Activated CD8-positive, alpha-beta T cell treated with anti-CD3 and anti-CD28 coated beads for 36 hours (primary cell): ENCODE data around the gene INSL3. TPM values are rescaled to one million over a fixed set of nuclear protein-coding genes. Genes with fewer than 3 reads are reported as not detected.
A peak's percentile ranks its signal among the peaks of the same experiment; 100 is the strongest.

ENCODE experiments used
- ATAC-seq: fragments of 200-7000 bp; cut with Tn5 transposase; one replicate; pipeline ENCODE4 v1.10.0; 2021; ENCODE audit warnings: mild to moderate bottlenecking, moderate library complexity
- CTCF ChIA-PET: fragments of 350-600 bp; sonication (Branson Sonifier 250); formaldehyde crosslinking; loops from one replicate; lab custom pipeline; 2021; ENCODE audit warnings: antibody characterized with exemption; lab: Charles Lee
- POLR2A ChIA-PET: fragments of 350-600 bp; sonication (Branson Sonifier 250); formaldehyde crosslinking; loops from one replicate; lab custom pipeline; 2021; ENCODE audit warnings: antibody characterized with exemption; lab: Charles Lee
- DNase-seq: peaks from one replicate; pipeline ENCODE4 v3.0.0-alpha.2; 2020
- H3K27ac Mint-ChIP-seq: one replicate; pipeline ENCODE4 v1.8.0; 2021; ENCODE audit warnings: mild to moderate bottlenecking, mixed read lengths
- H3K27me3 Mint-ChIP-seq: one replicate; pipeline ENCODE4 v1.8.0; 2021; ENCODE audit warnings: mixed read lengths
- H3K36me3 Mint-ChIP-seq: one replicate; pipeline ENCODE4 v1.8.0; 2021; ENCODE audit warnings: low read depth, mixed read lengths
- H3K4me1 Mint-ChIP-seq: one replicate; pipeline ENCODE4 v1.8.0; 2021; ENCODE audit warnings: low read depth, mixed read lengths
- H3K4me3 Mint-ChIP-seq: one replicate; pipeline ENCODE4 v1.8.0; 2021; ENCODE audit warnings: mild to moderate bottlenecking, moderate library complexity, mixed read lengths
- H3K9me3 Mint-ChIP-seq: one replicate; pipeline ENCODE4 v1.8.0; 2021; ENCODE audit warnings: mixed read lengths
- intact Hi-C: fragments of 100-400 bp; cut with micrococcal nuclease; formaldehyde crosslinking; loops from one replicate; pipeline ENCODE4 v1.10.0; 2022
- total RNA-seq, 2 experiments: library from RNA; stranded (reverse); gene quantifications; one replicate each; pipeline ENCODE4 v1.2.3, GENCODE V29; 2021
- TF ChIP-seq, protein P1 (sequence below): fragments of 200-600 bp; IDR thresholded peaks from one replicate; pipeline ENCODE4 v1.8.0; 2022; ENCODE audit warnings: antibody characterized with exemption, mild to moderate bottlenecking

The INSL3 gene
- total RNA-seq, 2 experiments from 2014 or later, result 5.9 to 6.9 TPM

DNA sequence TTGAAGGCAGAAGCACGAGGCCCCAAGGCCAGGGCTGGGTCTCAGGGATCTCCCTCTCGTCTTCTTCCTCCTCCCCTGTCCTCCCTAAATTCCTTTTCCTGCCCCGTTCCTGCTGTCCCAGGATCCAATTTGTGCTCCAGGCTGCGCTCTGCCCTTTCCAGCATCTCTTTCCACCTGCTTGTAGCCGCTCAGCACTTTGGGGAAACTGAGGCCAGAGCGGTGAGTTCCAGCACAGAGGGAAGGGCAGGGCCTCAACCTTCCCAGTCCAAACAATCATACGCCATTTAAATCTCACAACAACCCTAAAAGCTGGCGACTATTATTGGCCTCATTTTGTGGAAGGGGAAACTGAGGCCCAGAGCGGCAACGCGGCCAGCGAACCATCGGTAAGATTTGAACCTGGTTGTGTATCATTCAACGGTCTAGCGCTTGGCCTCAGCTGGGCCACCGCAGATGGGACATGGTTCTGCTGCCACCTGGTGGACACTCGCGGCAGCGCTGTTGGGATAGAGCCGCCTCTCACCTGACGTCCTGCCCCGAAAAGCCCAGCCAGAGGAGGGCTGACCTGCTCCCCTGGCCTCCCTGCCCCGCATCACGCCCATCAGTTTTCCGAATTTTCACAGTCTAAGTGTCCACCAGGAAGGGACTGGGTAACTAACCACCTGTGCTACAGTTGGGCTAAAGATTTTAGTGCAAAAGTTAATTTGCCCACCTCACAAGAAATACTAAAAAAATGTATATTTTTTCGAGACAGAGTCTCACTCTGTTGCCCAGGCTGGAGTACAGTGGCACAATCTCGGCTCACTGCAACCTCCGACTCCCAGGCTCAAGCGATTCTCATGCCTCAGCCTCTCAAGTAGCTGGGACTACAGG is 34.2 kb upstream of the INSL3 start:
- Mint-ChIP-seq H3K4me3 (no peak overlapping the region), H3K9me3 (peaks cover 3% of the 10 kb centered on the region), H3K36me3 (peaks cover 10% of the 10 kb centered on the region), H3K4me1 (peaks cover 22% of the 10 kb centered on the region), H3K27ac (peak overlapping the region; percentile 10), H3K27me3 (no peaks in the 10 kb centered on the region)
- intact Hi-C loops, result loop anchor here (5.0 to 10.0 kb wide), 3 partner anchors 61 to 153 kb away; partner anchors contain the start of gene B3GNT3
- ATAC-seq (peak; percentile 28), DNase-seq (peak; percentile 95)
- ChIA-PET POLR2A (interaction anchor here (1.0 to 2.2 kb wide), 4 partner anchors 10 to 77 kb away, joined by 4 to 9 read pairs (median 5); partner anchors contain the start of genes CCDC124 and SLC5A5), CTCF (interaction anchor here (0.6 to 11.7 kb wide), 22 partner anchors 8 to 414 kb away, joined by 3 to 194 read pairs (median 5); partner anchors contain the start of genes B3GNT3, CCDC124, JAK3 and MAP1S)
- TF ChIP-seq, protein P1, sequence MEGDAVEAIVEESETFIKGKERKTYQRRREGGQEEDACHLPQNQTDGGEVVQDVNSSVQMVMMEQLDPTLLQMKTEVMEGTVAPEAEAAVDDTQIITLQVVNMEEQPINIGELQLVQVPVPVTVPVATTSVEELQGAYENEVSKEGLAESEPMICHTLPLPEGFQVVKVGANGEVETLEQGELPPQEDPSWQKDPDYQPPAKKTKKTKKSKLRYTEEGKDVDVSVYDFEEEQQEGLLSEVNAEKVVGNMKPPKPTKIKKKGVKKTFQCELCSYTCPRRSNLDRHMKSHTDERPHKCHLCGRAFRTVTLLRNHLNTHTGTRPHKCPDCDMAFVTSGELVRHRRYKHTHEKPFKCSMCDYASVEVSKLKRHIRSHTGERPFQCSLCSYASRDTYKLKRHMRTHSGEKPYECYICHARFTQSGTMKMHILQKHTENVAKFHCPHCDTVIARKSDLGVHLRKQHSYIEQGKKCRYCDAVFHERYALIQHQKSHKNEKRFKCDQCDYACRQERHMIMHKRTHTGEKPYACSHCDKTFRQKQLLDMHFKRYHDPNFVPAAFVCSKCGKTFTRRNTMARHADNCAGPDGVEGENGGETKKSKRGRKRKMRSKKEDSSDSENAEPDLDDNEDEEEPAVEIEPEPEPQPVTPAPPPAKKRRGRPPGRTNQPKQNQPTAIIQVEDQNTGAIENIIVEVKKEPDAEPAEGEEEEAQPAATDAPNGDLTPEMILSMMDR, result peak; percentile 91

DNA sequence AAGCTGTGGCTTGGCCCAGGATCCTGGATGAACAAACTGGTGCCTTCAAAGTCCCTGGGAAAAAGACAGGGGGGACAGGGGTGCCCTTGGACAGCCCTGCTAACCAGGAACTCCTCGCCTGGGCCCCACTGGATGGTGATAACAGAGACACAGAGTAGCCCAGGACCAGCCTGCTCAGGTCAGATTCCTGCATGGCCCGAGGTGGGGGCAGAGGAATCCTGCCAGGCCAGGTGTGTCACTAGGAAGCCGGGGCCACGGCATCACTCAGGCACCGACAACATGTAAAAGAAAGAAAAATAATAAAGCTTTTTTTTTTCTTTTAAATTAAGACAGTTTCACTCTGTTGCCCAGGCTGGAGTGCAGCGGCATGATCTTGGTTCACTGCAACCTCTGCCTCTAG is 32.7 kb upstream of the INSL3 start:
- Mint-ChIP-seq H3K36me3 (no peaks in the 10 kb centered on the region), H3K4me1 (peaks cover 28% of the 10 kb centered on the region), H3K4me3 (no peak overlapping the region), H3K9me3 (peaks cover 3% of the 10 kb centered on the region), H3K27me3 (no peaks in the 10 kb centered on the region), H3K27ac (no peak overlapping the region)
- no peak for DNase-seq
- TF ChIP-seq, protein P1, result no peak
- POLR2A ChIA-PET, result interaction anchor here (1.0 to 2.2 kb wide), 3 partner anchors 9 to 70 kb away, joined by 3 to 9 read pairs (median 6); no protein-coding TSS in a partner anchor
- CTCF ChIA-PET, result interaction anchor here (1.0 to 11.7 kb wide), 7 partner anchors 21 to 366 kb away, joined by 3 to 194 read pairs (median 7); partner anchors contain the start of genes CCDC124 and MAP1S
- intact Hi-C loops, result loop anchor here (10.0 kb wide), 1 partner anchor 59 kb away; the partner anchor contains the start of gene B3GNT3
- ATAC-seq, result no peak

DNA sequence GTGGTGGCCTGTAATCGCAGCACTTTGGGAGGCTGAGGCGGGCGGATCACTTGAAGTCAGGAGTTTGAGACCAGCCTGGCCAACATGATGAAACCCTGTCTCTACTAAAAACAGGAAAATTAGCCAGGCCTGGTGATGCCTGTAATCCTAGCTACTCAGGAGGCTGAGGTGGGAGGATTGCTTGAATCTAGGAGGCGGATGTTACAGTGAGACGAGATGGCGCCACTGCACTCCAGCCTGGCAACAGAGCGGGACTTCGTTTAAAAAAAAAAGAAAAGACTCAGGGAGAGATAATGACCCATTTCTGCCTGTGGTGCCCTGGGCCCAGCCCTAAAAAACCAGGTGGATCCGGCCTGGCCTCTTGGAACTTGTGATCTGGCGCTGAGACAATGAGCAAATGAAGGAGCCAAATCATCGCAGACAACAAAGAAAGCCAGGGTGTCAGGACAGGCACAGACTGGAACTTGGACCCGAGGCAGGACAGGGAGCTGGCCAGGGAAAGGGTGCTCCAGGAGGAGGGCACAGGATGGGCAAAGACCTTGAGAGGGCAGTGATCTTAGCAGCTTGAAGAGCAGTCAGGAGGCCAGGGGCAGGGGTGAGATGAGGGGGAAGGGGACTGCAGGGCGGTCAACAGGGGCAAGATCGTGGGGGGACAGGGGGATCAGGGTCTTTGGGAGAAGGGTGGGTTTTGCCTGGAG is 27.4 kb upstream of the INSL3 start:
- CTCF ChIA-PET, result interaction anchor here (0.6 to 6.1 kb wide), 4 partner anchors 11 to 84 kb away, joined by 3 to 39 read pairs (median 7); partner anchors contain the start of genes CCDC124 and RPL18A
- POLR2A ChIA-PET, result interaction anchor here (0.9 to 7.6 kb wide), 7 partner anchors 9 to 322 kb away, joined by 3 to 143 read pairs (median 3); partner anchors contain the start of genes CCDC124 and RPL18A
- peak overlapping the region; percentile 85 for H3K4me3 Mint-ChIP-seq

DNA sequence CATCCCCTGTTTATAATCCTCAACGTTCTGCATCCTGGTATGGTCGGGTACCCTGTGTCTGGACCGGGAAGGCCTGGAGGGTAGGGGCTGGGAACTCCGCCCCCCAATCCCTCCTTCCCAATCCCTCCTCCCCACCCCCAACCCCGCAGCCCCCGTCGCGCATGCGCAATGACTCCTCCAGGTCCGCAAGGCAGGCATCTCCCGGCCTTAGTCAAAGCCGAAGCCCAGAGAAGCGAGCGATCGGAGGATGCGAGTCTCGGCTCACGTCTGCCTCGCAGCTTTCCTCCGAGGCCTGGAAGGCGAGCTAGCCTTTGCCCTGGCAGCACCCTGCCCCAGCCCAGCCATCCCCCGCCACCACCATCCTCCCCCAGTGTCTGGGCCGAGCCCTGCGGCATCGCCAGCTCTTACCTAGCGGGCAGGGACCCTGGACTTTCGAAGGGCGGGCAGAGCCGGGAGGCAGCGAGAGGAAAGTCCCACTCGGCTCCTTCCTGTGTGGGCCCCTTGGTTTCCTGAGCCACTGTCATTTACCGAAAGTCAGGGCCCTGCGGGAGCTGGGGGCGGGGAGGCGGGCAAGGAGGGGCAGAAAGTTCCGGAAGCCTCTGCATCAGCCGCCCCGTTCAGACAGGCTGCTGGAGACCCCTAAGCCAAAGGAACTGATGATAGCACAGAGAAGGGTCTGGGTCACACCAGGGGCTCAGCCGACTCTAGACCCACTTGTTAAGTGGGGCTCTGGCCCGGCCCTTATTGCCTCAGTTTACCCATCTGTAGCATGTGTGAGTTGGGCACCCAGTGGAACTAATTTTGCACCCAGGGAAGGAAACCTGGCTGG is 26.4 kb upstream of the INSL3 start, which contains the start of gene JAK3:
TSS of gene JAK3 (minus strand) at position 445 of the 829 bp plus-strand sequence. CDS start 3,565 bp downstream, outside the sequence.
- ATAC-seq, result peak; percentile 85
- TF ChIP-seq, protein P1, result no peak
- peaks cover 3% of the 10 kb centered on the region for H3K9me3 Mint-ChIP-seq
- peaks cover 34% of the 10 kb centered on the region for H3K36me3 Mint-ChIP-seq
- ChIA-PET POLR2A (interaction anchor here (0.9 to 7.6 kb wide), 11 partner anchors 10 to 321 kb away, joined by 3 to 143 read pairs (median 3); partner anchors contain the start of genes CCDC124, FCHO1, MAP1S and RPL18A), CTCF (interaction anchor here (0.7 to 6.1 kb wide), 8 partner anchors 9 to 352 kb away, joined by 3 to 39 read pairs (median 3); partner anchors contain the start of gene RPL18A)
- peak within 1 kb of the TSS; percentile 93 for H3K27ac Mint-ChIP-seq
- H3K4me3 Mint-ChIP-seq, result peak within 1 kb of the TSS; percentile 85
- intact Hi-C loops, result no loop called here
- peaks cover 61% of the 10 kb centered on the region for H3K4me1 Mint-ChIP-seq
- H3K27me3 Mint-ChIP-seq, result no peaks in the 10 kb centered on the region
- peak; percentile 96 for DNase-seq

More for the DNA sequence above, 27.4 kb upstream of the INSL3 start:
- TF ChIP-seq, protein P1, result no peak
- H3K27ac Mint-ChIP-seq, result peak overlapping the region; percentile 93
- peaks cover 25% of the 10 kb centered on the region for H3K36me3 Mint-ChIP-seq
- intact Hi-C loops, result no loop called here
- ATAC-seq (no peak), DNase-seq (no peak)
- H3K27me3 Mint-ChIP-seq, result no peaks in the 10 kb centered on the region
- H3K9me3 Mint-ChIP-seq, result peaks cover 3% of the 10 kb centered on the region
- peaks cover 55% of the 10 kb centered on the region for H3K4me1 Mint-ChIP-seq
